Stomach (tissue), 4 donors: ENCODE results near the gene PTBP3.

Experiments
- CTCF ChIP-seq, 7 experiments: fragments of 450-650 bp in 4 of 7; fragments of 200-600 bp in 3 of 7; sonication (generic) in 3 of 7; IDR thresholded peaks; one replicate each; pipeline ENCODE4 v1.5.1; 2016 to 2019; ENCODE audit warnings: antibody characterized with exemption in 7 of 7, control low read depth in 2 of 7, mild to moderate bottlenecking in 1 of 7
- EP300 ChIP-seq: sonication (generic); formaldehyde crosslinking; IDR thresholded peaks from one replicate; pipeline ENCODE4 v1.6.1; 2017; ENCODE audit warnings: antibody characterized with exemption
- POLR2A ChIP-seq, 4 donors: fragments of 450-650 bp; IDR thresholded peaks; one replicate each; pipeline ENCODE4 v1.6.1; 2016; ENCODE audit warnings: antibody characterized with exemption in 4 of 4, control low read depth in 2 of 4, mild to moderate bottlenecking in 1 of 4, moderate library complexity in 1 of 4

- TF ChIP-seq CTCF (IDR thresholded peaks at IDR 0.05): no peak
- TF ChIP-seq EP300: no peak
- no peak for TF ChIP-seq POLR2A (IDR thresholded peaks at IDR 0.05)
These were observed 49.3 kb upstream of the PTBP3 start for GRCh38 chr9:112382501-112383364.
